SK-N-SH treated with all-trans-retinoic acid at 6 μM for 48 hours (cell line): Measurements from ENCODE around the gene CEP164.

ENCODE experiments used
- ATAC-seq: fragments of 200-7000 bp; cut with Tn5 transposase; 3 replicates; pipeline ENCODE4 v1.9.1; 2020; ENCODE audit warnings: mild to moderate bottlenecking, moderate library complexity
- ARNTL ChIP-seq: fragments of 450-650 bp; formaldehyde crosslinking; IDR thresholded peaks from 2 replicates; pipeline ENCODE4 v1.5.0; 2020; ENCODE audit warnings: low read depth, mild to moderate bottlenecking, moderate library complexity, borderline replicate concordance
- BACH2 ChIP-seq: fragments of 250-450 bp; sonication (Bioruptor Pico); IDR thresholded peaks from 2 replicates; pipeline ENCODE4 v1.9.0; 2021; ENCODE audit warnings: mild to moderate bottlenecking, borderline replicate concordance
- CREB5 ChIP-seq: fragments of 250-450 bp; sonication (Bioruptor Pico); IDR thresholded peaks from 2 replicates; pipeline ENCODE4 v1.5.1; 2020; ENCODE audit warnings: low read depth, mild to moderate bottlenecking, moderate library complexity
- CSDC2 ChIP-seq: fragments of 250-450 bp; sonication (Bioruptor Pico); IDR thresholded peaks from 2 replicates; pipeline ENCODE4 v1.5.0; 2020; ENCODE audit warnings: mild to moderate bottlenecking, moderate library complexity
- CSRNP3 ChIP-seq: fragments of 250-450 bp; sonication (Bioruptor Pico); IDR thresholded peaks from 2 replicates; pipeline ENCODE4 v1.5.1; 2021; ENCODE audit warnings: mild to moderate bottlenecking, moderate library complexity
- ESRRG ChIP-seq: fragments of 250-450 bp; sonication (Bioruptor Pico); IDR thresholded peaks from 2 replicates; pipeline ENCODE4 v1.6.1; 2021; ENCODE audit warnings: mild to moderate bottlenecking
- GLIS3 ChIP-seq: fragments of 250-450 bp; sonication (Bioruptor Pico); IDR thresholded peaks from 2 replicates; pipeline ENCODE4 v1.5.0; 2020; ENCODE audit warnings: mild to moderate bottlenecking, moderate library complexity
- ISL1 ChIP-seq: fragments of 250-450 bp; sonication (Bioruptor Pico); IDR thresholded peaks from 2 replicates; pipeline ENCODE4 v2.1.2; 2022; ENCODE audit warnings: mild to moderate bottlenecking, moderate library complexity
- OSR1 ChIP-seq: fragments of 250-450 bp; sonication (Bioruptor Pico); IDR thresholded peaks from 2 replicates; pipeline ENCODE4 v1.8.0; 2022; ENCODE audit warnings: moderate library complexity, mild to moderate bottlenecking, inconsistent platforms
- PATZ1 ChIP-seq: fragments of 250-450 bp; sonication (Bioruptor Pico); IDR thresholded peaks from 2 replicates; pipeline ENCODE4 v1.8.0; 2020; ENCODE audit warnings: mild to moderate bottlenecking, moderate library complexity, borderline replicate concordance
- PPARA ChIP-seq: fragments of 250-450 bp; sonication (Bioruptor Pico); IDR thresholded peaks from 2 replicates; pipeline ENCODE4 v1.5.0; 2020; ENCODE audit warnings: mild to moderate bottlenecking, borderline replicate concordance
- RARB ChIP-seq: fragments of 250-450 bp; sonication (Bioruptor Pico); IDR thresholded peaks from 2 replicates; pipeline ENCODE4 v1.8.0; 2021; ENCODE audit warnings: mild to moderate bottlenecking, moderate library complexity
- SNAI2 ChIP-seq: fragments of 250-450 bp; sonication (Bioruptor Pico); IDR thresholded peaks from 2 replicates; pipeline ENCODE4 v1.5.0; 2020; ENCODE audit warnings: mild to moderate bottlenecking, moderate library complexity
- TCF4 ChIP-seq: fragments of 250-450 bp; sonication (Bioruptor Pico); IDR thresholded peaks from 2 replicates; pipeline ENCODE4 v1.8.0; 2021; ENCODE audit warnings: mild to moderate bottlenecking, moderate library complexity, borderline replicate concordance
- TOX ChIP-seq: fragments of 250-450 bp; sonication (Bioruptor Pico); IDR thresholded peaks from 2 replicates; pipeline ENCODE4 v1.8.0; 2021; ENCODE audit warnings: mild to moderate bottlenecking, moderate library complexity, borderline replicate concordance
- TSHZ2 ChIP-seq: fragments of 250-450 bp; sonication (Bioruptor Pico); IDR thresholded peaks from 2 replicates; pipeline ENCODE4 v1.5.0; 2020; ENCODE audit warnings: mild to moderate bottlenecking, moderate library complexity
- ZC3H10 ChIP-seq: fragments of 250-450 bp; sonication (Bioruptor Pico); IDR thresholded peaks from 2 replicates; pipeline ENCODE4 v1.5.1; 2021; ENCODE audit warnings: mild to moderate bottlenecking, moderate library complexity
- ZFP3 ChIP-seq: fragments of 250-450 bp; sonication (Bioruptor Pico); IDR thresholded peaks from 2 replicates; pipeline ENCODE4 v1.5.0; 2020; ENCODE audit warnings: mild to moderate bottlenecking, moderate library complexity
- ZFP30 ChIP-seq: fragments of 450-650 bp; formaldehyde crosslinking; IDR thresholded peaks from 2 replicates; pipeline ENCODE4 v1.5.0; 2022; ENCODE audit warnings: mild to moderate bottlenecking, moderate library complexity
- ZNF565 ChIP-seq: fragments of 450-650 bp; formaldehyde crosslinking; conservative IDR thresholded peaks from 2 replicates; pipeline ENCODE4 v1.5.0; 2020; ENCODE audit warnings: low read depth, mild to moderate bottlenecking, moderate library complexity
- ZNF70 ChIP-seq: fragments of 450-650 bp; formaldehyde crosslinking; IDR thresholded peaks from 2 replicates; pipeline ENCODE4 v1.5.0; 2020; ENCODE audit warnings: mild to moderate bottlenecking, moderate library complexity

Gene CEP164

DNA sequence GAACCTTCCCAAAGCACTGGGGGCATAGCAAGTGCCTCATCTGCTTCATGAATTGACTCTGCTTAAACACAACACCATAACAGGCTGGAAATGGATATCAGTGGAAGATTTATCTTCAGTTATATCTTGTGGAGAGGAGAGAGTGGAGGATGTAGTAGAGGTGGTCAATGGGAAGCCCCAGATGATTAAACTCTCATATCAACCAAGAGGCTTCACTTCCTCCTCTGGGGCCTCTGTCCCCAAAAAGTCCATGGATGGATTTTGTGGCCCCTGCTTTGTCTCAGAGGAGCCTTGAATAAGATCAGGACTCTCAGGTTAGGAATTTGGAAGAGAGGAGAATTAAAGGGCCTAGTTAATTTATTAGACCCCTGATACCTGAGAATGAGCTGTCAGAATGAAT lies 106.1 kb downstream of the CEP164 start:
- no peak for ATAC-seq

DNA sequence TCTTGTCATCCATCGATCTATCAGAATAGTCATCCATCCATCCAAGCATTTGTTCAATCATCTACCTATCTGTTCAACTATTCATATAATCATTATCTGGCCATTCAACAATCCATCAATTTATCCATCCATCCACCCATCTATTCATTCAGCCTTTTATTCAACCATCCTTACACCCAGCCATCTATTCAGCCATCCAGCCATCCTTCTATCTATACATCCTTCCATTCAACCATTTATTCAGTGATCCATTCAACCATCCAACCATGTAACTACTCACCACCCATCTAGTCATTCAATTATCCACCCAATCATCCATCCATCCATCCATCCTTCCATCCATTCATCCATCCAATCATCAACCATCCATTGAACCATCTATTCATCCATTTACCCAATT lies 106.8 kb downstream of the CEP164 start:
- ATAC-seq, result no peak
- TF ChIP-seq CREB5 (no peak), ZNF70 (CRISPR knock-in tag) (no peak), ARNTL (no peak), OSR1 (CRISPR knock-in tag) (no peak), TCF4 (no peak), PPARA (CRISPR knock-in tag) (no peak), BACH2 (CRISPR knock-in tag) (no peak), PATZ1 (CRISPR knock-in tag) (no peak), ESRRG (CRISPR knock-in tag) (no peak), ZC3H10 (CRISPR knock-in tag) (no peak), ZNF565 (no peak), CSDC2 (no peak), ISL1 (CRISPR knock-in tag) (no peak), ZFP30 (CRISPR knock-in tag) (no peak), RARB (CRISPR knock-in tag) (no peak), ZFP3 (CRISPR knock-in tag) (no peak), GLIS3 (CRISPR knock-in tag) (no peak), CSRNP3 (no peak), TOX (CRISPR knock-in tag) (no peak)

More for the DNA sequence above, 106.1 kb downstream of the CEP164 start:
- TF ChIP-seq ZC3H10 (CRISPR knock-in tag) (no peak), SNAI2 (CRISPR knock-in tag) (no peak), ZFP3 (CRISPR knock-in tag) (no peak), TSHZ2 (CRISPR knock-in tag) (no peak), PATZ1 (CRISPR knock-in tag) (no peak), ESRRG (CRISPR knock-in tag) (no peak), PPARA (CRISPR knock-in tag) (no peak), TCF4 (no peak), ZNF565 (no peak)

DNA sequence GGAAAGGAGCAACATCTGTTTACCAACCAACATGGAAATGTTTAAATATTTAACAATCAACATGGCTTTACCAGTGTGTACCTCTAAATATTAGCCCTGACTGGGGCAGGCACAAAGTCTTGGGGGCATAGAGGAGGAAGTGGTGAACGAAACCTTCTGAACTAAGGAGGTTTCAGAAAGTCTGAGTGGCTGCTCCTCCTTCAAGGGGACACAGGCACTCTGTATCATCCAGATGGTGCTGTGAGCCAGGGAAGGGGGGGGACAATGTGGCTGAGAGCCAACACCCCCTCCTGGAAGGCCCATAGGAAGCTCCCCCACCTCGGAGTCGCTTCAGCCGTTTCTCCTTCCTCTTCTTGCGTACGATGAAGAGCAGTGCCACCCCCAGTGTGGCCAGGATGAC lies 107.7 kb downstream of the CEP164 start:
- no peak for TF ChIP-seq OSR1 (CRISPR knock-in tag)
- ATAC-seq, result no peak
